GM21423 (cell line): Measurements from ENCODE around the gene ENDOV.

Experiments used
- ATAC-seq: cut with Tn5 transposase; IDR thresholded peaks from one replicate; pipeline ENCODE4 v1.9.1; 2021; ENCODE audit warnings: mild to moderate bottlenecking, moderate library complexity; ENCODE audit not compliant: unreplicated experiment

The ENDOV gene

GRCh38 chr17:80480248-80480647 lies 65.3 kb downstream of the ENDOV start:
- ATAC-seq, result no peak

DNA sequence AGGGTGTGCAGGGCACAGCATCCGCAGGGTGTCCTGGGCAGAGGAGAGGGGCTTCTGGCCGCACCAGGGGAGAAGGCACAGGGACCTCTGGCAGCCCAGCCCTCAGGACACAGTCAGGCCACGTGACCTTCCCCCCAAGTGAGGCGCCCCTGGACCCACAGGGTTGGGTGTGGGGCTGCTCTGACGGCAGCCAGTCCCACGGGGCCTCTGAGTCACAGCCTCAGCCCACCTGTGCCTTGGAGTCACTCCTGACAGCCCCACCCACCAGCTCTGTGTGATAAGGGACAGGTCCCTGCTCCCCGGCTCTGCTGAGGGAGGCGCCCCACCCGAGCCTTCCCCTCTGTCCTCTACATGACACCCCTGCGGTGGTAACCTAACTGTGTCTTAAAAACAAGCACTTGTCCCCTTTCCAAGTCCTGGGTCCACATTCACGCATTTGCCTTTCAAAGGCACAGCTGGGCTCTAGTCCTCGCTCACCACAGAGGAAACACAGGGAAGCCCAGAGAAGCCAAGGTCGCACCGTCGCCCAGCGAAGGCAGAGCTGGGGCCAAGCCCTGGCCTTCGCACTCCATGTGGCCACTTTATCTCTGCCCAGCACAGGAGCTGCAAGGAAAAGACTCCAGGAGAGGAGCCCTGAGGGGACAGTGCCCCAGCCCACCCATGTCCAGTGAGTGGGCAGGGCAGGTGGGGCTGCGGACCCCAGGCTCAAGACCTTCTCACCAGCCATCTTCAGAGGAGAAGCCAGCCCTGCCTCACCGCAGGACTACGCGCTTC lies 66.5 kb downstream of the ENDOV start:
- ATAC-seq, result no peak

- ATAC-seq, result no peak
Observed at GRCh38 chr17:80482058-80482318, 67.0 kb downstream of the ENDOV start.

DNA sequence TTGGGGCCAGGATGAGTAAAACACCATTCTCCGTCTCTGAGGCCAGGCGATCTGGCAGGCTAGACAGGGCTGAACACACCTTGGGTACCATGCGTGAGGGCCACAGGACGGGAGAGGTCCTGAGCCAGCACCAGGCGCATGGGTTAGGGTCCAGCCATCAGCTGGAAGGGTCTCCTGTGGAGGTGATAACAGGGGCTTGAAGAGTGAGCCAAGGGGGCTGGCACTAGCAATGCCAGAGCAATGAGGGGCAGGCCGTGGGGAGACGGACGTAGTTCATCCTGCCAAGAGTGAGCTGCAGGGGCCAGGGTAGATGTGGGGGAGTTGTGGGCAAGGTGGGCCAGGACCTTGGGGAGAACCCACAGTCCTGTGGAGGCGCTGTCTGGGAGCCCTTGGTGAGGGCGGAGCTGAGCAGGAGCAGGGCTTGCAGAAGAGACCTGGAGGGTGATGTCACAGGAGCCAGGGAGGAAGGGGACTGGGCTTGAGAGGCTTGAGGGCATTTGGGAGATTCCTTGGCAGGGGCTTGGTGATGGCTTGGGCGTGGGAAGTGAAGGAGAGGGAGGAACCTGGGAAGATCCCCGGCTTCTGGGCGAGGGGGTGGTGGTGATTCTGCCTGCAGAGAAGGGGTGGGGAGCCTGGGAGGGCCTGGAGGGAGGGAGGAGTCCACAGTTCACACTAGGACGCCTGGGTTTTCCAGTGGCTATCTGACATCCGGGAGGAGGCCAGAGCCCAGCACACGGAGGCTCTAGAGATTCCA lies 67.8 kb downstream of the ENDOV start:
- ATAC-seq, result no peak

DNA sequence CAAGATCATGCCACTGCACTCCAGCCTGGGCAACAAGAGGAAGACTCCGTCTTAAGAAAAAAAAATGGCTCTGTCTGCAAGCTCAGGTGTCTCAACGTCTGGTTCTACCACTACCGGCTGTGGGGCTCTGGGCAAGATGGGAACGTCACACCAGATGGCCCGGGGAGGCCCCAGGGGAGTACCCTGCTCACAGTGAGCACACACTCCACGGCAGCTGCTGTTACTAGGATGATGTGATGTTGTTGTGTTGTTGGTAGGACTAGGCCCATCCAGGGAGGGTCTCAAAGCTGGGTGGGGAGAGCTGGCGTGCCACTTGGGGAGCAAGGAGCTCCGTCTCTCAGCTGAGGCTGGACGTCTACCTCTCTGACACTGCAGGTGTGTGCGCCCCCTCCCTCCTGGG lies 70.9 kb downstream of the ENDOV start:
- ATAC-seq, result no peak

DNA sequence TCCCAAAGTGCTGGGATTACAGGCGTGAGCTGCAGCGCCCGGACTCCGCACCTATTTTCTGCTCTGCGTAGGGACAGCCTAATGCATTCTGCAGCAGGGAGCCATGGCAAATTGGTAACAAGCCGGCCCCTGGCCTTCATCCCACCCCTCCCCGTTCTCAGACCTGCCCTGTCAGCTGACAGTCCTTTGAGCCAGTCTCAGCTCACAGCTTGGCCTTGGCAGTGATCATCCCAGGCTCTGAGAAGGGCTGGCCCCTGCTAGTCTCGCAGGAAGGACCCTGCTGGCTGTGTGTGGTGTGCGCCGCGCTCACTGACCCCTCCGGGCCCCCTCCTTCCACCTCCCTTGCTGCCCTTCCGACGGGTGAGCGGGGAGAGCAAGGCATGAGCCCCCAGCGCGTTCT lies 71.7 kb downstream of the ENDOV start:
- no peak for ATAC-seq

DNA sequence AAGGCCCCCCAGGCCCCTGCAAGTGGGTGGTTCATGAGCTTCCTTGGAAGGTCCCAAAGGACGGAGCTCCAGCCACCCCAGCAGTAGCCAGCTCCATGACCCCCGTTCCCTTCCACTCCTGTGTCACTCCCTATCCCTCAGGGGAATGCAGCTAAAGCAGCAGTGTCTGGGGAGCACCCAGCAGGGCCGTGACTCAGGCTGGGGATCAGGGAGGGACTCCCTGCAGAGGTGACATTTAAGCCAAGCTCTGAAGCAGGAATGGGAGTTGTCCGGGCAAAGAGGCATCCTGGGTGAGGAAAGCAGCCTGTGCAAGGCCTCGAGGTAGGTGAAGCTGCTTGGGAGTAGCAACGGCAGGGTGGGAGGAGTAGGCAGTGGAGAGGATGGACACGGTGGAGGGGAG lies 72.5 kb downstream of the ENDOV start:
- no peak for ATAC-seq
